Trophoblast cell (in vitro differentiated cells and primary cell): ENCODE data around the gene PTPRJ.

ENCODE experiments used
- DNase-seq, 2 donors: peaks; one replicate each; pipeline ENCODE4 v3.0.0-alpha.2; 2016
- H2AFZ ChIP-seq: 2 replicates; pipeline ENCODE4 v1.6.1; 2013; ENCODE audit warnings: low read length, moderate library complexity, mild to moderate bottlenecking; ENCODE audit not compliant: insufficient read depth, poor library complexity
- H2AK5ac ChIP-seq: 2 replicates; pipeline ENCODE4 v1.6.1; 2013; ENCODE audit warnings: mild to moderate bottlenecking, low read length
- H2BK120ac ChIP-seq: 2 replicates; pipeline ENCODE4 v1.6.1; 2013; ENCODE audit warnings: low read length, mild to moderate bottlenecking, moderate library complexity; ENCODE audit not compliant: insufficient read depth, poor library complexity
- H2BK12ac ChIP-seq: 2 replicates; pipeline ENCODE4 v1.6.1; 2013; ENCODE audit warnings: mild to moderate bottlenecking, low read length, moderate library complexity
- H2BK5ac ChIP-seq: 2 replicates; pipeline ENCODE4 v1.6.1; 2013; ENCODE audit warnings: low read length, low read depth, moderate library complexity, mild to moderate bottlenecking; ENCODE audit not compliant: poor library complexity
- H3K14ac ChIP-seq: 2 replicates; pipeline ENCODE4 v1.6.1; 2013; ENCODE audit warnings: mild to moderate bottlenecking, low read length
- H3K18ac ChIP-seq: 2 replicates; pipeline ENCODE4 v1.6.1; 2013; ENCODE audit warnings: mild to moderate bottlenecking, low read length
- H3K23ac ChIP-seq: 2 replicates; pipeline ENCODE4 v1.6.1; 2013; ENCODE audit warnings: low read length
- H3K27ac ChIP-seq: 2 replicates; pipeline ENCODE4 v1.5.1; 2013; ENCODE audit warnings: low read depth, mild to moderate bottlenecking, inconsistent platforms, low read length, moderate library complexity
- H3K27me3 ChIP-seq: 2 replicates; pipeline ENCODE4 v1.6.1; 2013; ENCODE audit warnings: inconsistent platforms, mild to moderate bottlenecking, low read length, moderate library complexity; ENCODE audit not compliant: insufficient read depth
- H3K36me3 ChIP-seq, 2 experiments: 1 replicate in 1 of 2; 2 replicates in 1 of 2; pipeline ENCODE4 v1.6.1; 2013; ENCODE audit warnings: low read length in 2 of 2, mild to moderate bottlenecking in 2 of 2, moderate library complexity in 1 of 2; ENCODE audit not compliant: insufficient read depth in 2 of 2, control insufficient read depth in 1 of 2
- H3K4ac ChIP-seq: 2 replicates; pipeline ENCODE4 v1.6.1; 2013; ENCODE audit warnings: low read depth, mild to moderate bottlenecking, low read length, moderate library complexity
- H3K4me1 ChIP-seq, 2 experiments: 1 replicate in 1 of 2; 2 replicates in 1 of 2; pipeline ENCODE4 v1.6.1; 2013; ENCODE audit warnings: low read length in 2 of 2, mild to moderate bottlenecking in 2 of 2, moderate library complexity in 1 of 2; ENCODE audit not compliant: insufficient read depth in 2 of 2, control insufficient read depth in 1 of 2
- H3K4me2 ChIP-seq: 2 replicates; pipeline ENCODE4 v1.6.1; 2013; ENCODE audit warnings: inconsistent platforms, mild to moderate bottlenecking, low read length, moderate library complexity
- H3K4me3 ChIP-seq: 2 replicates; pipeline ENCODE4 v1.5.1; 2013; ENCODE audit warnings: mild to moderate bottlenecking, low read depth, low read length, inconsistent platforms
- H3K79me1 ChIP-seq: one replicate; pipeline ENCODE4 v1.6.1; 2013; ENCODE audit warnings: low read length
- H3K79me2 ChIP-seq: 2 replicates; pipeline ENCODE4 v1.6.1; 2013; ENCODE audit warnings: low read length, mild to moderate bottlenecking; ENCODE audit not compliant: control insufficient read depth, insufficient read depth, poor library complexity
- H3K9ac ChIP-seq: 2 replicates; pipeline ENCODE4 v1.6.1; 2013; ENCODE audit warnings: mild to moderate bottlenecking, low read length
- H3K9me3 ChIP-seq: 2 replicates; pipeline ENCODE4 v1.6.1; 2013; ENCODE audit warnings: low read depth, mild to moderate bottlenecking, control low read depth, inconsistent platforms, low read length; ENCODE audit not compliant: insufficient read depth
- H4K12ac ChIP-seq: 2 replicates; pipeline ENCODE4 v1.6.1; 2013; ENCODE audit warnings: low read depth, mild to moderate bottlenecking, low read length, moderate library complexity
- H4K8ac ChIP-seq: 2 replicates; pipeline ENCODE4 v1.6.1; 2013; ENCODE audit warnings: low read depth, mild to moderate bottlenecking, low read length, moderate library complexity
- H4K91ac ChIP-seq: one replicate; pipeline ENCODE4 v1.6.1; 2013; ENCODE audit warnings: low read depth, mild to moderate bottlenecking, low read length, moderate library complexity
- WGBS: extraction: QIAGEN DNeasy Blood & Tissue Kit; methylation state at CpG from one replicate; pipeline ENCODE4 v1.1.7; 2013; ENCODE audit warnings: missing lambda C conversion rate; ENCODE audit not compliant: insufficient read length, insufficient coverage; ENCODE audit errors: extremely low coverage; 5-methylcytosine and 5-hydroxymethylcytosine counted together

Gene PTPRJ

DNA sequence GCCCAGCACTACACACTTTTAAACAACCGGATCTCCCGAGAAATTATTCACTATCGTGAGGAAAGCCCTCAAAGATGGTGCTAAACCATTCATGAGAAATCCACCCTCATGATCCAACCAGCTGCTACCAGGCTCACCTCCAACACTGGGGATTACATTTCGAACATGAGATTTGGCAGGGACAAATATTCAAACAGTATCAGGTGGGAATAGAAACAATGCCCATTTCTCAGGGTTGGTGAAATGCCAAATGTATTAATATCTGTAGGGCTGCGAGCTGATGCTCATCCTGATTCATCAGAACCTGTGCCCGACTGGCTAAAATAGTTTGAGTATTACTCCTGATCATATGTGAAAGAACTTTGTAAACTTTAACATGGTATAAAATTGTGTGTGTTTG is 15.8 kb upstream of the PTPRJ start:
- no peak overlapping the region for H2AK5ac ChIP-seq
- H4K91ac ChIP-seq: no peak overlapping the region
- H3K27ac ChIP-seq: no peak overlapping the region
- DNase-seq: no peak
- H3K79me2 ChIP-seq: no peaks in the 10 kb centered on the region
- no peak overlapping the region for H3K14ac ChIP-seq
- H3K27me3 ChIP-seq: no peaks in the 10 kb centered on the region
- H4K12ac ChIP-seq: no peak overlapping the region
- H3K23ac ChIP-seq: no peak overlapping the region
- H4K8ac ChIP-seq: no peak overlapping the region
- no peak overlapping the region for H2BK12ac ChIP-seq
- no peak overlapping the region for H3K9ac ChIP-seq
- H2BK5ac ChIP-seq: no peak overlapping the region
- no peaks in the 10 kb centered on the region for H3K36me3 ChIP-seq
- H3K4me3 ChIP-seq: no peak overlapping the region
- H3K18ac ChIP-seq: no peak overlapping the region
- H3K4me1 ChIP-seq: peaks cover 5% of the 10 kb centered on the region in 2 experiments
- WGBS: no CpG with 5 or more reads among the region's 6 CpGs
- H3K79me1 ChIP-seq: no peaks in the 10 kb centered on the region
- no peak overlapping the region for H3K4me2 ChIP-seq
- no peak overlapping the region for H2AFZ ChIP-seq
- no peak overlapping the region for H3K4ac ChIP-seq
- no peaks in the 10 kb centered on the region for H3K9me3 ChIP-seq
- H2BK120ac ChIP-seq: no peak overlapping the region

DNA sequence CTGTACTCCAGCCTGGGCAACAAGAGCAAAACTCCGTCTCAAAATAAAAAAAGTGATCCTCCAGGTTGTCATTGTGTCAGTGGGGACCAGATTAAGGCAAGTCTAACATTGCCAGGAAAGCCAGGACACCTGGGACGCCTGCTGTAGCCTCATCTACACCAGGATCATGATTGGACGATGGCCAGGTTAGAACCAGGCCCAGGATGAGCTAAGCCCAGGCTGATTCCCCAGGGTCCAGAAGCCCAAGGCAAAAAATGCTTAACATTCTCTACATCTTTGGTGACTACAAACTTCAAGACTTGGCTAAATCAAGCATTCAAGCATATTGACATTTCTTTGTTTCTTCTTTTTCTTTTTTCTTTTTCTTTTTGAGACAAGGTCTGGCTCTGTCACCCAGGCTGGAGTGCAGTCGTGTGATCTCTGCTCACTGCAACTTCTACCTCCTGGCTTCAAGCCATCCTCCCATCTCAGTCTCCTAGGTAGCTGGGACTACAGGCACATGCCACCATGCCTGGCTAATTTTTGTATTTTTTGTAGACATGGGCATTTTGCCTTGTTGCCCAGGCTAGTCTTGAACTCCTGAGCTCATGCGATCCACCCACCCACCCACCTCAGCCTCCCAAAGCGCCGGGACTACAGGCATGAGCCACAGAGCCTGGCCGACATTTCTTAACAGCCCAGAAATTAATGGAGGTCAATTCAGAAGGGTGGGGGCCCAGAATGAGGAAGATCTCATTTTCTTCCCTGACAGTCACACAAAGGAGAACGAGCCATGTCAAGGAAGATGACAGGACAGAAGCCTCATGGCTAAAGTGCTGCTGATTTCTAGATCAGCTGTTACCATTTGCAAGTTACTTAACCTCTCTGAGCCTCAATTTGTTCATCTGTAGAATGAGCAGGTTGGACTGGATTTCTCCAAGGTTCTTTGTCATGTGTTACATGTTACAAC is 12.5 kb upstream of the PTPRJ start:
- H2AK5ac ChIP-seq: no peak overlapping the region
- peaks cover 5% of the 10 kb centered on the region in 2 experiments for H3K4me1 ChIP-seq
- H3K18ac ChIP-seq: no peak overlapping the region
- H2BK5ac ChIP-seq: no peak overlapping the region
- H3K4me3 ChIP-seq: no peak overlapping the region
- H3K27me3 ChIP-seq: no peaks in the 10 kb centered on the region
- H4K91ac ChIP-seq: no peak overlapping the region
- no peak overlapping the region for H4K8ac ChIP-seq
- no peaks in the 10 kb centered on the region for H3K79me2 ChIP-seq
- H3K9ac ChIP-seq: no peak overlapping the region
- no peak overlapping the region for H2BK12ac ChIP-seq
- H3K27ac ChIP-seq: no peak overlapping the region
- no peak overlapping the region for H3K4ac ChIP-seq
- H3K9me3 ChIP-seq: no peaks in the 10 kb centered on the region
- H3K14ac ChIP-seq: no peak overlapping the region
- no peak overlapping the region for H3K23ac ChIP-seq
- peak; percentile 66 to 84 for DNase-seq
- H2BK120ac ChIP-seq: no peak overlapping the region
- no peak overlapping the region for H3K4me2 ChIP-seq
- H3K79me1 ChIP-seq: no peaks in the 10 kb centered on the region
- H3K36me3 ChIP-seq: no peaks in the 10 kb centered on the region
- no peak overlapping the region for H2AFZ ChIP-seq
- H4K12ac ChIP-seq: no peak overlapping the region
- no CpG with 5 or more reads among the region's 9 CpGs for WGBS

DNA sequence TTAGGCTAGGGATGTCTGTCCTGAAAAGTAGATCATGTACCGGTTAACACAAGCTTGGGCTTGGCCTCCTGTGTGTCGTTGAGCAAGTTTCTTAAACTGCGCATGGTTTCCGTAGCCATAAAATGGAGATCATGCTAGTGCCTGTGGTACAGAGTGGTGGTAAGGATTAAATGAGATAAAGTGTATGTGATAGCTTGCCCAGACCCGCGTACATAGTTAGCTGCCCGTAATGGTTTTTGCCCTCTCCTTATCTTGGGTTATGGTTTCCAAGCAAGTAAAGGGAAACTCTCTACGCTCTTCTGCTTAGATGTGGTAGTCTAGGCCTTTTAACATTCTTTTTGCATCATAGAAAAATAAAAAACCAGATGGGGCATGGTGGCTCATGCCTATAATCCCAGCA is 11.0 kb upstream of the PTPRJ start:
- Histone ChIP-seq H3K79me2 (no peaks in the 10 kb centered on the region), H3K4me1 (peaks cover 5 to 10% of the 10 kb centered on the region in 2 experiments), H3K36me3 (no peaks in the 10 kb centered on the region), H3K14ac (no peak overlapping the region), H3K27ac (no peak overlapping the region), H3K79me1 (no peaks in the 10 kb centered on the region), H4K91ac (no peak overlapping the region), H3K4me3 (no peak overlapping the region), H2AFZ (no peak overlapping the region), H2BK12ac (no peak overlapping the region), H3K18ac (no peak overlapping the region), H3K27me3 (no peaks in the 10 kb centered on the region), H4K8ac (no peak overlapping the region), H3K9ac (no peak overlapping the region), H3K4ac (no peak overlapping the region), H3K23ac (no peak overlapping the region), H3K9me3 (no peaks in the 10 kb centered on the region), H2AK5ac (no peak overlapping the region), H3K4me2 (no peak overlapping the region), H2BK5ac (no peak overlapping the region), H2BK120ac (no peak overlapping the region), H4K12ac (no peak overlapping the region)
- no CpG with 5 or more reads among the region's 8 CpGs for WGBS
- no peak for DNase-seq

DNA sequence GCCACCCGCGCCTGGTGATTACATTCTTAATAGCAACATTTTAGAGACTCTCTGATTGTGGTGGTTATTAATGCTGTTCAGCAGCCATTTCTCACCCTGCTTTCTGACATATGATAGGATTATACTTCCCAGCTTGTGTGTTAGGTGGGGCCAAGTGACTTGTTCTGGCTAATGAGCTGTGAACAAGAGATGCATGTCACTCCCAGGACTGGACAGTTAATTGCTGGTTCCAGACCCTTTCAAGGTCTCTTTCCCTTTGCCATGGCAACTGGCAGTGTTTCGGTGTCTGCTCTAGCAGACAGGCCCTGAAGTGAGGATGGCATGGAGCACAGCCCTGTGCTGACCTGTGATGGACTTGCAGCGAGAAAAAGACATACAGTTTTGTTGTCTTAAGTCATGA is 8.9 kb upstream of the PTPRJ start:
- no peaks in the 10 kb centered on the region for H3K9me3 ChIP-seq
- no peak overlapping the region for H4K8ac ChIP-seq
- H3K23ac ChIP-seq: no peak overlapping the region
- no peak overlapping the region for H3K4me2 ChIP-seq
- H3K4ac ChIP-seq: no peak overlapping the region
- H3K79me2 ChIP-seq: no peaks in the 10 kb centered on the region
- H3K18ac ChIP-seq: no peak overlapping the region
- no peaks in the 10 kb centered on the region for H3K27me3 ChIP-seq
- no peak overlapping the region for H4K91ac ChIP-seq
- peaks cover 4 to 10% of the 10 kb centered on the region in 2 experiments for H3K4me1 ChIP-seq
- H3K9ac ChIP-seq: no peak overlapping the region
- H3K36me3 ChIP-seq: no peaks in the 10 kb centered on the region
- no peak overlapping the region for H2AK5ac ChIP-seq
- no peak overlapping the region for H3K27ac ChIP-seq
- no peak overlapping the region for H4K12ac ChIP-seq
- no peak overlapping the region for H2BK120ac ChIP-seq
- no peak overlapping the region for H3K4me3 ChIP-seq
- no peaks in the 10 kb centered on the region for H3K79me1 ChIP-seq
- no peak overlapping the region for H3K14ac ChIP-seq
- H2BK5ac ChIP-seq: no peak overlapping the region
- no peak overlapping the region for H2AFZ ChIP-seq
- no CpG with 5 or more reads among the region's 4 CpGs for WGBS
- no peak for DNase-seq
- no peak overlapping the region for H2BK12ac ChIP-seq
